ENCODE data around the gene MARVELD2.

- TF ChIP-seq, protein P1, sequence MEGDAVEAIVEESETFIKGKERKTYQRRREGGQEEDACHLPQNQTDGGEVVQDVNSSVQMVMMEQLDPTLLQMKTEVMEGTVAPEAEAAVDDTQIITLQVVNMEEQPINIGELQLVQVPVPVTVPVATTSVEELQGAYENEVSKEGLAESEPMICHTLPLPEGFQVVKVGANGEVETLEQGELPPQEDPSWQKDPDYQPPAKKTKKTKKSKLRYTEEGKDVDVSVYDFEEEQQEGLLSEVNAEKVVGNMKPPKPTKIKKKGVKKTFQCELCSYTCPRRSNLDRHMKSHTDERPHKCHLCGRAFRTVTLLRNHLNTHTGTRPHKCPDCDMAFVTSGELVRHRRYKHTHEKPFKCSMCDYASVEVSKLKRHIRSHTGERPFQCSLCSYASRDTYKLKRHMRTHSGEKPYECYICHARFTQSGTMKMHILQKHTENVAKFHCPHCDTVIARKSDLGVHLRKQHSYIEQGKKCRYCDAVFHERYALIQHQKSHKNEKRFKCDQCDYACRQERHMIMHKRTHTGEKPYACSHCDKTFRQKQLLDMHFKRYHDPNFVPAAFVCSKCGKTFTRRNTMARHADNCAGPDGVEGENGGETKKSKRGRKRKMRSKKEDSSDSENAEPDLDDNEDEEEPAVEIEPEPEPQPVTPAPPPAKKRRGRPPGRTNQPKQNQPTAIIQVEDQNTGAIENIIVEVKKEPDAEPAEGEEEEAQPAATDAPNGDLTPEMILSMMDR (IDR thresholded peaks at IDR 0.05) = no peak
- TF ChIP-seq POLR2A (IDR thresholded peaks at IDR 0.05) = no peak
These were observed 36.5 kb upstream of the MARVELD2 start for GRCh38 chr5:69378376-69378775.

Measured in ovary (tissue), 3 donors.